Activated gamma-delta T cell (primary cell): Measurements from ENCODE around the gene SLC32A1.

Source experiments
- DNase-seq: peaks from one replicate; lab custom pipeline; 2025; lab: John Stamatoyannopoulos, UW

Gene SLC32A1

DNA sequence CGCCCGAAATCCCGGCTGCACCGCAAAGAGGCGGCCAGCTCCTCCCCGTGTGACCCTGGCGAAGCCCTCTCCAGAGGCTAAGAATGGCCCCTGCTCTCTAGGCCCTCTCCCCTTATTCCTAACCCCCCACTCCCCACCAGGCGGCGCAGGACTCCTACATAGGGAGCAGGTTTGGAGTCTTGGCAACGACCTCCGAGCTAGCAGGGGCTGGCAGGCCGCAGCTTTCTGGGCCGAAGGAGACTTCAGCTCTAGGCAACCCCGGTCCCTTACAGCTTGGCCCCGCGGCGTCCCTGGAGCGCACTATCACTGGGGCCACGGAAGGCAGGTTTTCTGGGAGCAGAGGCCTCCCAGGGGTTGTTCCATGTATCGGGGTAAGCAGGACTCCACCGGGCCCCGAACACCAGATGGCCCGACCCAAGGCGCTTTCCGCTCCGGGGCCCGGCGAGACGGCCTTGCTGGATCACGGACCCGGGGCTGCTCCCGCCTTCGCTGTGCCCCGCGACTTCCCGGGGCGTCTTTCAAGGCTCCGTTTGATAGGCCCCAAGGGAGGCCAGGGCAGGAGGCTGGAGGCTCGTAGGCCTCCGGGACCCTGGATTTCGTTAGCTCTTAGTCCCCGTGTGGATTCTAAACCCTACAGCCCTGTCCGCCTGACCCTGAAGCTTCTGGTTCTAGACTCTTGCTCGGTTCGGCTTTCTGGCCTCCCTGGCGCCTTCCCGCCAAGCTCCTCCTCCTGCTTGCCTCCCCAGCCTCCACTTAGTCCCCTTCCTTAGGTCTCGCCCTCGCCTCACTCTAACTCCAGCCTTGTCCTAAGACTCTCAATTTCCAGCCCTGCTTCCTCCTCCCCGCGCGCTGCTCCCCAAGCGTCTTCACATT is 1.9 kb downstream of the SLC32A1 start:
- no peak for DNase-seq

DNA sequence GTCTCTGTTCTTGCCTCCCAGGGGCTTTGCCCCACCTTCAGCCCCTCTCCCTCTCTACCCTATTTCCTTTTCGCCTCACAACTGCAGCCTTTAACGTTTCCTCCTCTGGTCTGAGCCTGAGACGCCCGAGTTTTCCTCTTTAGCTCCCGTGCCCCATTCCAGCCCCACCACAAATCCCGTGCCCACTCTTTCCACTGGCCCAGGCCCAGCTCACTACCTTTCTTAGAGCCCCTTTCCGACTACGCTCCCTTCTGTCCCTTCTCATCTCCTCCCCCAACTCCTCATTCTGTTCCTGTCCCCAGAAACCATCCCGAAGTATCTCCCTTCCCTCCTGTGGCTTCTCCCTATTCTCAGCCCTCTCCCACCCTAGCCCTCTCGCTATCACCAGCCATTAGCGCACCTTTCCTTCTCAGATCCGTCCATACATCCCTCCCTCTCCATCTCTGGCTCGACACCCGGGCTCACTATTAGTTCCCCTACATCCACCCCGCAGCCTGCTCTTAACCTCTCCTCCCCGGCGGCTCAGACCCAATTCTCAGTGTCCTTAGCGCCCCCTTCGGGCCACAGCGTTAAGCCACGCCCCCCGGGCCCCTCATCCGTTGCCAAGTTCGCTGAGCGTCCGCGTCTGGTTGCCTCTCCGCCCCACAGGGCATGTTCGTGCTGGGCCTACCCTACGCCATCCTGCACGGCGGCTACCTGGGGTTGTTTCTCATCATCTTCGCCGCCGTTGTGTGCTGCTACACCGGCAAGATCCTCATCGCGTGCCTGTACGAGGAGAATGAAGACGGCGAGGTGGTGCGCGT is 2.7 kb downstream of the SLC32A1 start:
- DNase-seq, result no peak

DNA sequence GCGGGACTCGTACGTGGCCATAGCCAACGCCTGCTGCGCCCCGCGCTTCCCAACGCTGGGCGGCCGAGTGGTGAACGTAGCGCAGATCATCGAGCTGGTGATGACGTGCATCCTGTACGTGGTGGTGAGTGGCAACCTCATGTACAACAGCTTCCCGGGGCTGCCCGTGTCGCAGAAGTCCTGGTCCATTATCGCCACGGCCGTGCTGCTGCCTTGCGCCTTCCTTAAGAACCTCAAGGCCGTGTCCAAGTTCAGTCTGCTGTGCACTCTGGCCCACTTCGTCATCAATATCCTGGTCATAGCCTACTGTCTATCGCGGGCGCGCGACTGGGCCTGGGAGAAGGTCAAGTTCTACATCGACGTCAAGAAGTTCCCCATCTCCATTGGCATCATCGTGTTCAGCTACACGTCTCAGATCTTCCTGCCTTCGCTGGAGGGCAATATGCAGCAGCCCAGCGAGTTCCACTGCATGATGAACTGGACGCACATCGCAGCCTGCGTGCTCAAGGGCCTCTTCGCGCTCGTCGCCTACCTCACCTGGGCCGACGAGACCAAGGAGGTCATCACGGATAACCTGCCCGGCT is 3.4 kb downstream of the SLC32A1 start:
- DNase-seq, result no peak

DNA sequence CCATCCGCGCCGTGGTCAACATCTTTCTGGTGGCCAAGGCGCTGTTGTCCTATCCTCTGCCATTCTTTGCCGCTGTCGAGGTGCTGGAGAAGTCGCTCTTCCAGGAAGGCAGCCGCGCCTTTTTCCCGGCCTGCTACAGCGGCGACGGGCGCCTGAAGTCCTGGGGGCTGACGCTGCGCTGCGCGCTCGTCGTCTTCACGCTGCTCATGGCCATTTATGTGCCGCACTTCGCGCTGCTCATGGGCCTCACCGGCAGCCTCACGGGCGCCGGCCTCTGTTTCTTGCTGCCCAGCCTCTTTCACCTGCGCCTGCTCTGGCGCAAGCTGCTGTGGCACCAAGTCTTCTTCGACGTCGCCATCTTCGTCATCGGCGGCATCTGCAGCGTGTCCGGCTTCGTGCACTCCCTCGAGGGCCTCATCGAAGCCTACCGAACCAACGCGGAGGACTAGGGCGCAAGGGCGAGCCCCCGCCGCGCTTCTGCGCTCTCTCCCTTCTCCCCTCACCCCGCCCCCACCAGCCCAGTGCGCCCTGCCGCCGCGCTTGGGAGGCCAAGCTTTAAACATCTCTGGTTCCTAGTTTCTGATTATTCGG is 4.0 kb downstream of the SLC32A1 start:
- no peak for DNase-seq

DNA sequence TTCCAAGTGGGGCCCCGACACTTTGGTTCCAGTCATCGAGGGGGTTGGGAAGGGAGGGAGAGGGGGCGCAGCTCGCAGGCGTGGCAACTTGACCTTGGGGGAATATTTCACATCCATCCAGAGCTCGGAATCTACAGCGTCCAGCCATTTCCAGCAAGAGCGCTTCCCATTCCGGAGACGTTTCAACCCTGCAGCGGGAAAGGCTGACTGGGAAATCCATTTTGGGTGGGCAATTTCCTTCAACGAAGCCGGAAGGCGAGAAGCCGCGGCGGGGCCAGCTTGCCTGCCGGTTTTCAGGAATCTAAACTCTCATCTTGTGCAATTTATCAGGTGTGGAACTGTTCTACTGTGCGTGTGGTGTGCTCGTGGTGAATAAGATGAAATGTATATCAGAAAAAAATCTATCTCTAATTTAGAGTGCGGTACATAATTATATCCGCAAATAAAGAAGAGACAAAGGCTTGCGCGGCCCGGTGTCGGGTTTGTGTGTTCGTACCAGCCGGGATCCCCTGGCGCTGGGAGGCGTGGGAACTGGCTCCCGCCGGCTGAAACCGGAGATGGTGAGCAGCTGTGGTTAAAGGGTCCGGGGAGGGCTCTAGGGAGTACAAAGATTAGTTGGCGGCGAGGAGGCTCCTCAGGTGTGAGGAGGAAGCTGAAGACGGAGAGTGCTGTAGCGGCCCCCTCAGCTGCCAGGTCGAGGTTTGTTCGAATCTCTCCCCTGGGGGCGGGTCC is 4.8 kb downstream of the SLC32A1 start:
- no peak for DNase-seq

DNA sequence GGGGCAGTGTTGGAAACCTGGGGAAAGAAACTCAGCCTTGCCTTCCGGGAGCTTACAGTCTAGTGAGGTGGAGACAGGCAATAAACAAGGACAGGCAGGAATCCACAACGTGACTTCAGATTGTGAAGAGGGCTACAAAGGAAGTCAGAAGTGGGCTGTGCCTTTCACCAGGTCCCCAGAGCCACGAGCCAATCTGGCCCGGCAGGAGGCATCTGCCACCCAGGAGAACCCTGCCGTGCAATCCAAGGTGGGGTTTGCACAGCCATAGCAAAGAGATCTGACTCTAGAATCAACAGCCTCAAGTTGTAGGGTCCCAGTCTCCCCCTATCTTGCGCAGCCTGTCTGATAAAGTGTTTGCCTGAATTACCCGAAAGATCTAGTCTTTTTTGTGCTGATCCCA is 5.5 kb downstream of the SLC32A1 start:
- no peak for DNase-seq

DNA sequence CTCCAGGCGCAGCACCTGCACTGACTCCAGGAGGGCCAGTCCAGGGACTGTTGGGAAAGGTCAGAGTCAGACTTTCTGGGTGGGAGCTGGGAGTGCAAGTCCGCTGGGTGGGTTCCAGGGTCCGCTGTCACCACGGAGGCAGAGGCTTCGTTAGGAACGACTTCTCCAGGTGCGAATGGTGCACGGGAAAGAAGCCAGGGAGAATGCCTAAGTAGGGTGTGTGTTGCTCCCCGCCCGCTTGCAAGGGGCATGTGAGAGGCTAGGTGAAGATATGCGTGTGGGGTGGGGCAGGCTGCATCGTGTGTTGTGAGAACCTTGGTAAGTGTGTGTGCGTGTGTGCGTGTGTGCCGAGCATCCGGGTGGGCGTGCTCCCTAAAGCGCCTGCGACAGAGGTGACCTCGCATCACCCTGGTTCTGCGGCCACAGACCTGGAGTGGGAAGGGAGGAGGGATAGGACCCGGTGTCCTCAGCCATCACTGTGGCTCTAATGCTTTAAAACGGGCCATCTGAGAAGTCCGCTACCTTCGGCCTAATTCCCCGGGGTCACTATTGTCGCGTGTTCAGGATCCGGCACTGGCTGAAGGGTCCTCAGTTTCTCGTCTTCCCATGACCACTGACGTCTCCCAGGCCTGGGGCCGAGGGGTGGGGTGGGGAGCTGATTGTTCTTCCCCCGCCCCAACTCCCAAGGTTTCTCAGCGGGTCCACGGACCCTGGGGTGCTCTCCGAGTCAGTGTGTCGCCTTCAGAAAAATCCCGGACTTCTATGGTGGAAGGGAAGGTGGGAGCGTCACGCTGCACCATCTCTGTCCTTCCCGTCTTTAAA is 6.1 kb downstream of the SLC32A1 start:
- no peak for DNase-seq

DNA sequence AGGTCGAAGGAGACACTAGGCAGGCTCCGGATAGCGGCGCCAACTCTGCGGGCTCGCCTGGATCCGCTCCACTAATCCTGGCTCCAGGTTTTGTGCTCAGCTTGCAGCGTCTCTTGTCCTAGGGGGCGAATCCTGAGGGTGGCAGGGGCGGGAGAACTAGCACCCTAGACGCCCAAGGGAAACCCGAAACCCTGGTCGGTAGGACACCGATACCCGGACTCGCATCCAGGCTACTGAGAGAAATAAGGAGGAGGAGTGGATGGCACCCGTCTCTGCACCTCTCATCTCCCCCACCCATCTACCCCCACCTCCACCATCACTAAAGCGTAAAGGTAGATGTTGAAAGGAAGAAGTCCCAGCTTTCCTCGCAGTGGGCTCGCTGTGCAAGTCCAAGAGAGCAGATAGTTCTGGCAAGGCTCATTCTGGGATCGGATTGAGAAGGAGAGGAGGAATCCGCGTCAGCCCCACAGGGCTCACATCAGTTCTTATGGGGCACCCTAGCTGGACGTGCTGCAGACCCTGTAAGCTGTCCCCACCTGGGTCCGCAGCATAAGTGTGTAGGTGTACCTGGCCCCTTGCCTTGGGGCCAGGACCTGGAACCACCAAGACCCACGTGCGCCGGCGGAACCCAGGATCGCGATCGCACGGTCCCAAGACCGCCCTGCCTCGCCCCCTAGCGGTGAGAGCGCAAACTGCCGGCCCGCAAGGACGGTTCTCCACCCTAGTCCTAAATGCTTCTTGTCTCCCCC is 6.9 kb downstream of the SLC32A1 start:
- DNase-seq, result peak; percentile 50

DNA sequence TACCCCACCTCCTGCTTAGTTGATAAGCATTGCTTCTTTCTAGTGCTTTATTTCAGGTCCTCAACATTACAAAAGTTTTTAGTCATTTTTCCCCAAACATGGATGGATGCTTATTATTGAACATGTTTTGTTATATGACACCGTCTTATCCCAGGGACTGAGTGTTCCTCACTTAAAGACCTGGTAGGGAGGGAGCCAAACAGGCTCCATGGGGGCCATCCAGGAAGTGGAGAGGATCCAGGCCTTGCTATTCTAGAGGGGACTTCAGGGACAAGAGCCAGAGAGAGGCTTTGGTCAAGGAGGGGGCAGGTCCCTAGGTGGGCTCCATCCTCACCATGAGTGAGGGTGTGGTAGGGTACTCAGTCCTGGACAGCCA is 7.4 kb downstream of the SLC32A1 start:
- DNase-seq, result no peak

DNA sequence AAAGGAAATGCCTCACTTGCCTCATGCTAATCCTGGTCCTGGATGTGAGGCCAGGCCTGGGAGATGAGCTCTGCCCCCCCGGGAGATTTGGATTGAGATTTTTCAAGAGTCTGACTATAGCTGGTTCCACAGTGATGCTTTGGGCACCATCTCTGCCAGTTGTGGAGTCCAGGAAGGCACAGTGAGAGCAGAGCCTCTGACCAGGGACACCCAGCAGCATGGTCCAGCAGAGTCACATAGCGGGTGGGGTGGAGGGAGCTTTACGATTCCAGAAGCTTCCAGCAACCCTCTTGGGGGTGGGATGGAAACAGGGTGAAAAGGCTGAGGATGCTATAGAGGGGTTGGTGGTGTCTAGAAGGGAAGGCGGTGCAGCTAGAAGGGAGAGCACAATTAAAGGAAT is 8.7 kb downstream of the SLC32A1 start:
- DNase-seq, result no peak

DNA sequence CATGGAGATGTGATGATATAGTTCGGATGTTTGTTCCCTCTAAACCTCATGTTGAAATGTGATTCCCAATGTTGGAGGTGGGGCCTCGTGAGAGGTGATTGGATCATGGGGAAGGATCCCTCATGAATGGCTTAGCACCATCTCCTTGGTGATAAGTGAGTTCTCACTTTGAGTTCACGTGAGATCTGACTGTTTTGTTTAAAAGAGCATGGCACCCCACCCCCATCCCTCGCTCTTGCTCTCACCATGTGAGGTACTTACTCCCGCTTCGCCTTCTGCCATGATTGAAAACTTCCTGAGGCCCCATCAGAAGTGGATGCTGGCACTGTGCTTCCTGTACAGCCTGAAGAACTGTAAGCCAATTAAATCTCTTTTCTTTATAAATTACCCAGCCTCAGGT is 10.9 kb downstream of the SLC32A1 start:
- no peak for DNase-seq

DNA sequence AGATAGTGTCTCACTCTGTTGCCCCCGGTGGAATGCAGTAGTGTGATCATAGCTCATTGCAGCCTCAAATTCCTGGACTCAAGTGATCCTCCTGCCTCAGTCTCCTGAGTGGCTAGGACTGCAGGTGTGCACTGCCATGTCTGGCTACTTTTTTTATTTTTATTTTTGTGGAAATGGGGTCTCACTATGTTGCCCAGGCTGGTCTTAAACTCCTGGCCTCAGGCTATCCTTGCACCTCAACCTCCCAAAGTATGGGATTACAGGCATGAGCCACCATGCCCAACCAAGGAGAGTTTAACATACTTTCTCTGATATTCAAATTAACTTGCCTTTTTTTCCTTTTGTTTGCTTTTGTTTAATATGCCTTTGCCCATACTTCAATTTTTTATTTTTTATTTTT is 13.6 kb downstream of the SLC32A1 start:
- DNase-seq, result no peak

DNA sequence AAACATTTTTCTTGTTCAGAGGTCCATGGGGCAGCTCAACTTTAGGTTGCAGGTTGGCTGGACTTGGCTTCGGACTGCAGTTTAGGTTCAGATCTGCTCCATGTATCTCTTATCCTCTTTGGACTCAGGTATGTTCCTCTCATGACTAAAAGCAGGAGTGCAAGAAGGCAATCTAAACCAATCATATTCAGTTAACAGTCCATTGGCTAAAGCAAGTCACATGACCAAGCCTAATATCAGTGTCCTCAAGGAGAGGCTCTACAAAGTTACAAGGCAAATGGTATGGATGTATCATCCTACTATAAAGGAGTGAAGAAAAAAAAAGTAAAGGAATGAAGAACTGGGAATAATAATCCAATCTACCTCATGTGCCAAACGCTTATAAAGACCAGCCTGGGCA is 21.5 kb downstream of the SLC32A1 start:
- no peak for DNase-seq

DNA sequence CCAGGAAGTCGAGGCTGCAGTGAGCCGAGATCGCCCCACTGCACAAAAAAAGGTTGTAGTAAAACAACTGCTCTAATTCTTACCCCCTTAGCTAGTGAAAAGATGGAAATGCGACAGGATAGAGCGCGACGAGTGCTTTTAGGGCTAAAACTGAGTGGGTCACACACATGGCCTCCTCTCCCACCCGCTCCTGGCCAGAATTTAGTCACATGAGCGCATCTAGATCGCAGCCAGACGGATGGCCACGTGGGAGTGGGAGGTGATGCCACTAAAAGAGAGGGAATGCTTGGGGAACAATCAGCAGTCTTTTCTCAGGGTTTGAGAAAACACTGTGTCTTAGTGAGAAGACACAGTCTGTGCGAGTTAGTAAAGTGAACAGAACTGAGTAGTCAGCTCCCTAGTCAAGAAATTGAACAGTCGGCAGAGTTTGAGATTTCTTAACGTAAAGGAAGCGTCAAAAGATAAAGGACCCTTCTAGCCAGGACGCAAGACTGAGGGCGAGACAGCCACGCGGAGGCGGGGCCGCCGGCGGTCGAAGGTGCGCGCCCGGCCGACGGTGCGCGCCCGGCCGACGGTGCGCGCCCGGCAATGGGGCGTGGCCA is 23.3 kb downstream of the SLC32A1 start:
- no peak for DNase-seq

DNA sequence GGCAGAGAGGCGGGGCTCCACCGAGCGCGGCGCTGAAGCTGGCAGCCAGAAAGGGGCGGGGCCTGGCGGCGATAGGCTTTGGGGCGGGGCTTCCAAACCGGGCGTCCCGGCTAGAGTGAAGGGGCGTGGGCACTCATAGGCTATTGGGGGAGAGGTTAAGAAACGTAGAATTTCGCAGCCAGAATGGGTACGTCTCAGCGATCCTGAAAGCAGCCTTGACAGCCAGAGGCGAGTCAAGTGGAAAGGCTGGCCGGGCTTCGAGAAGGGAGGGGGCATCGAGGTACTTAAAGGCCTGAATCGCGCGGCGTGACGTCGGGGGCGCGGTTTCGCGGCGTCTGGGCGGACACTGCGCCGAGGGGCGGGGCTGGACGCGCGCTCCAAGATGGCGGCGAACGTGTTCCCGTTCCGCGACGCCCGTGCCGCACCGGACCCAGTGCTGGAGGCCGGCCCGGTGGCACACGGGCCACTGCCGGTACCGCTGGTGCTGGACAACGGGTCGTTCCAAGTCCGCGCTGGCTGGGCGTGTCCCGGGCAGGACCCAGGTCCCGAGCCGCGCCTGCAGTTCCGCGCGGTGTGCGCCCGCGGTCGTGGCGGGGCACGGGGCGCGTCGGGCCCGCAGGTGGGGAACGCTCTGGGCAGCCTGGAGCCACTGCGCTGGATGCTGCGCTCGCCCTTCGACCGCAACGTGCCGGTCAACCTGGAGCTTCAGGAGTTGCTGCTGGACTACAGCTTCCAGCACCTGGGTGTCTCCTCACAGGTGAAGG is 24.0 kb downstream of the SLC32A1 start, which contains the start of gene ACTR5:
ACTR5 (plus strand) TSS at position 364 of the 764 bp plus-strand sequence; CDS start at position 383, 19 bp downstream.
- peak; percentile 92 for DNase-seq

DNA sequence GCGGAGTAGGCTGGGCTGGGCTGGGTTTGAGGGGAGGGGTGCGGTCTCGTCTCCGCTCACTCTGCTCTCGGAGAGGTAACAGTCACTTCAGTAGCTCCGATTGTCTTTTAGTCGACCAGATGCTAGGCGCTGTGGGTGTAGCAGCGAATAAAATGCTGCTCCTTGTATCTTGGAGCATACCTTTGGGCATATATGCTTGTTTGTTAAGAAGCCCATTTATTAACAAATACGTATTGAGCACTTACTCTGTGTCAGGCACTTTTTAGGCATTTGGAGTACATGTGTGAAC is 24.5 kb downstream of the SLC32A1 start:
- DNase-seq, result no peak

DNA sequence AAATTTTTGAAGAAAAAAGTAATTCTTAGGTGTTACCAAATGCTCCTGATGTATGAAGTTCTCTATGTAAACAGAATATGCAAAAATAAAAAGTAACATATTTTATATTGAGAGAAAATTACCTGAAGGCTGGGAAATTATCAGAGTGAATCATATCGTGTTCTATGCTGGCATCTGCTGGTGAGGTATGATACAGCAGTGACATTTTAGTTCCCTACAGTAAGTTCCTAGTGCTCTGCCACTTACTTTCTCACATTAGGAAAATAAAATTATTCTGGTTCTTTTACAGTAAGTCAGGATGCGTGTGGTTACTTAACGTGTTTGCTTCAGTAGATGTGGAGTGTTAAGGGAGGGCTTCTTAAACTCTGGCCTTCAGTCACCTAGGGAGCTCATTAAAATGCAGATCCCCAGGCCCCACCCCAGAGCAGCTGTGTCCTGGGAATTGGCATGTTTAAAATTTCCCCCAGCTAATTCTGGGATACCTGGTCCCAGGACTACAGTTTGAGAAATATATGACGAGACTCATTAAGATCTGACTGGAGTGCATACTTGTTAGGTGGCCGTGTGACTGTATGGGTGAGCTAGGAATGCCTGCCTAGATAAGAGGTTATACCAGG is 27.2 kb downstream of the SLC32A1 start:
- no peak for DNase-seq

DNA sequence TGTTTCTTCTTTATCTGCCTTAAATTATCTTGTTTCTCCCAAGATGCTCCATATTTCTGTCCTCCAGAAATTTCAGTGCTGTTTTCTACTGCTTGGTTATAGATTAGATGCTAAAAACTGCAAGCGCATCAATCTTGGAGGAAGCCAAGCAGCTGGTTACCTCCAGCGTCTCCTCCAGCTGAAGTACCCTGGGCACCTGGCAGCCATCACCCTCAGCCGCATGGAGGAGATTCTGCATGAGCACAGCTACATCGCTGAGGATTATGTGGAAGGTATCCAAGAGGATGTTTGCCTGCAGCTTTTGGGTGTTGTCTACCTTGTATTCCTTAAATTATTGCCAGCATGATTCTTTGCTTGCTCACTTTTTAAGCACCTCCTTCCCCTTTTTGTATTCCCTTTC is 27.7 kb downstream of the SLC32A1 start:
- DNase-seq, result no peak

DNA sequence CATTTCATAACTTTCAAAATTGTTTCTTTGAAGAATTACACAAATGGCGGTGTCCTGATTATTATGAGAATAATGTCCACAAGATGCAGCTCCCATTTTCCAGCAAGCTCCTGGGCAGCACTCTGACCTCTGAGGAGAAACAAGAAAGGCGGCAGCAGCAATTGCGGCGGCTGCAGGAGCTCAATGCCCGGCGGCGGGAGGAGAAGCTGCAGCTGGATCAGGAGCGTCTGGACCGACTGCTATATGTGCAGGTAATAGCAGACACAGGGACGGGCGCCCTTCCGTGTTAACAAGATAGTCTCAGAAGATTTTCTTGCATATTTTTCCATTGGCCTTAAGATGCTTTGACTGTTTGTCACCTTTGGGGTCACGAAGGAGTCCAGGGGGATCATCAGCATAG is 30.6 kb downstream of the SLC32A1 start:
- DNase-seq, result no peak
